Measurements from ENCODE around the gene MINDY1.

The MINDY1 gene

DNA sequence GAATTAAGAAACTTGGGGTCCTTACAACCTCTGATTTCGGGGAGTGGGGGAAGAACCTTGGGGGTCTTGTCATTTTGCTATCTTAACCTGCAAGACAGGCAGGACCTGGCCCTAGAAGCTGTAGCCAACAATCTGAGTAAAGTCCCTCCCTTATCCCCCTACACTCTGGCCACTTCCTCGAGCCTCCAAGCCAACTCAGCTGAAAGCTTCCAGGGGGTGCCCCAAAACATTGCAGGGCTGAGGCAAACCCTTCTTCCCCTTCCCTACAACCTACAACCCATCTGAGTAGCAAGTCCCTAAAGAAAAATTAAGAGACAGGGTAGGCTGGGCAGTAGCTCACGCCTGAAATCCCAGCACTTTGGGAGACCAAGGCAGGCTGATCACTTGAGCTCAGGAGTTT lies 37.1 kb downstream of the MINDY1 start:
- TF ChIP-seq CTCF (IDR thresholded peaks at IDR 0.05; ENCODE audit: extremely low read depth, missing control alignments), result no peak
- no peak for DNase-seq (ENCODE audit: low spot score)

DNA sequence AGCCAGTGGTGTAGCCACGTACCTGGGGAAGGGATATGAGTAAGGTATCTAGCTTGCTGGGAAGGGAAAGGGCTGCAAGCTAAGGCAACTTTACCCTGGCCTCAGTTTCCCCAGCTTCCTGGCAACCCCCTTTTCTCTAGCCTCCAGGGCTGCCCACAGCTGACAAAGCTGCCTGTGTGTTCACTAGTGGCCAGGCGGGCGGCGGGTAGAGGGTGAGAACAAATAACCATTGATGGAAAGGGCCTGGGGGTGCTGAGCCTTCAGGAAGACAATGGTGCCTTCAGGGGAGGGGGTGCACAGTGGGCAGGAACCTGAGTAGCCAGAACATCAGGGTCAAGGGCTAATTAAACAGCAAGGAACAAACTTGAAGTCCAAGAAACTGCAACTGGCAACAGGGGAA lies 38.2 kb downstream of the MINDY1 start:
- no peak for TF ChIP-seq CTCF (IDR thresholded peaks at IDR 0.05; ENCODE audit: extremely low read depth, missing control alignments)
- DNase-seq (ENCODE audit: low spot score), result no peak

GRCh38 chr1:150967936-150968335 lies 38.8 kb downstream of the MINDY1 start:
- no peak for TF ChIP-seq CTCF (IDR thresholded peaks at IDR 0.05; ENCODE audit: extremely low read depth, missing control alignments)
- no peak for DNase-seq (ENCODE audit: low spot score)

DNA sequence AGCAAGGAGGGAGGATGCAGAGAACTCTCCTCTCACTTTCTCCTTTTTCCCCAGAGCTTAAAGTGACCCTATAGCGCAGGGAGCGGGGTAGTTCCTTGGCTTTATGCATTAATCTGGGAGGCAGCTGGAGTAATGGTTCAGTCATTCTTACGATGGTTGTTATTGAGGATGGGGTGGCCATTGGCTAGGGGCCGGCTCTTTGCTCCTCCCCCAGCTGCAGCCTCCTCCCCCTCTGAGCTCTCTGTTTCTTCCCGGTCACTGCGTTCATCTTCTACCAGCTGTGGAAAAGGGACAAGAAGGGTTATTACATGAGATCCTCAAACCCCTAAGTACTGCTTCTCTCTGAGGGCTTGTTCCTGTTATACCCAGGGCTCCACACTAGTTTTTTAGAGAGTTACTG lies 40.7 kb downstream of the MINDY1 start:
- no peak for DNase-seq (ENCODE audit: low spot score)
- TF ChIP-seq CTCF (IDR thresholded peaks at IDR 0.05; ENCODE audit: extremely low read depth, missing control alignments), result no peak

DNA sequence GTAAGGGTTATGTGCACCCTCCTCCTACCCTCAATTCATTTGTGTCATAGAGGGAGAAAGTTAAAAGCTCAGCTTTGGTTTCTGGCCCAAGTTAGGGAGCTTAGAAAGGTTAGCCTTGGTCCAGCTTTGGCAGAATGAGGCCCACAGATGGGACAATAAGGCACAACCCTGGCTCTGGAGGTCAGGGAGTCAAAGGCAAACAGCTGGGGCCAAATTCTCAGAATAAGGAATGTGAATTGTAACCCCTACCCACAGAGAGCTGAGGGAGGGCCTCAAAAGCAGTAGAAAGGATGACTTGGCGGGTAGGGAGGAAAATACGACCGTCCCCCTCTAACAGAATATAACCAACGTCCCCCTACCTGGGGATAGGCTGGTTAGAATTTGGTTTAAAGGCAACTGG lies 41.1 kb downstream of the MINDY1 start:
- DNase-seq (ENCODE audit: low spot score), result no peak
- TF ChIP-seq CTCF (IDR thresholded peaks at IDR 0.05; ENCODE audit: extremely low read depth, missing control alignments), result no peak

GRCh38 chr1:150964164-150964489 lies 42.6 kb downstream of the MINDY1 start:
- TF ChIP-seq CTCF (IDR thresholded peaks at IDR 0.05; ENCODE audit: extremely low read depth, missing control alignments), result no peak
- no peak for DNase-seq (ENCODE audit: low spot score)

GRCh38 chr1:150963321-150964163 lies 43.2 kb downstream of the MINDY1 start:
- TF ChIP-seq CTCF (IDR thresholded peaks at IDR 0.05; ENCODE audit: extremely low read depth, missing control alignments), result no peak
- DNase-seq (ENCODE audit: low spot score), result no peak
